GM12892 (cell line): ENCODE measurements around the gene ERCC1.

Experiments
- POLR2A ChIP-seq: IDR thresholded peaks from 2 replicates; pipeline ENCODE4 v1.6.1; 2011; ENCODE audit warnings: low read depth, low read length, control low read depth
- TAF1 ChIP-seq: IDR thresholded peaks from 2 replicates; pipeline ENCODE4 v1.6.1; 2011; ENCODE audit warnings: low read depth, mild to moderate bottlenecking, control low read depth, low read length, borderline replicate concordance

DNA sequence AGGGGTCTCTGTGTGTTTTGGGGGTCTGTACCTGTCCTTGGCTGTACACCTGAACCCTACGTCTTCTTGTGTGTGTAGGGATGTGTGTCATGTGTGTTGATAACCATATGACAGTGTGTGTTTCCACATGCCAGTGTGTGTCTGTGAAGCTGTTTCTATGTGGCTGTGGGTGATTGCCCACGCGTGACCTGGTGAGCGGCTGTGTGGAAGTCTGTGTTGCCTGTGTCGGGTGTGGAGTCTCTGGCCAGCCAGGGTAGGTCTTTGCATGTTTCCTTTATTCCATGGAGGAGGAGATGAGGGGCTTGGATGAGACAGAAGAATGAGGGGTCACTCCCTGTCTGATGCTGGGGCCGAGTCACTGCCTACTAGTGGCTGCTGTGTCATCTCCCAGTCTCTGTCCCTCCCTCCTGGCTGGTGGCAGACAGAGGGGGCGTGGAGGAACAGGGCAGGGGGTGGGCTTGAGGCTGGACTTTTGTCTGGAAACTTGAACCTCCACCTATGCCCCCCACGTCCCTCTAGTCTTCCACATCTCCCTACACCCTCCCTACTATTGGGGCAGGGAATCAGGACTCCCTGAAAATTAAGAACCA, 41.2 kb upstream of the ERCC1 start:
- TF ChIP-seq TAF1 (no peak), POLR2A (no peak)
